Mesodermal cell (in vitro differentiated cells): ENCODE measurements around the gene MTRFR.
A peak's percentile ranks its signal among the peaks of the same experiment; 100 is the strongest.
"Not testable (repeated sequence)": the region's sequence is repeated elsewhere in the genome, so short reads cannot be mapped to it uniquely, and the experiment has no call there.

Source experiments
- H3K27ac ChIP-seq: 2 replicates; pipeline ENCODE4 v1.7.0; 2013; ENCODE audit warnings: mild to moderate bottlenecking, low read depth, low read length, moderate library complexity; ENCODE audit not compliant: severe bottlenecking
- H3K36me3 ChIP-seq: 2 replicates; pipeline ENCODE4 v1.7.1; 2013; ENCODE audit warnings: mild to moderate bottlenecking, low read length, moderate library complexity; ENCODE audit not compliant: control insufficient read depth, insufficient read depth
- H3K4me1 ChIP-seq: one replicate; pipeline ENCODE4 v1.7.1; 2013; ENCODE audit warnings: mild to moderate bottlenecking, low read length; ENCODE audit not compliant: insufficient read depth, control insufficient read depth, poor library complexity, severe bottlenecking
- H3K4me3 ChIP-seq: 2 replicates; pipeline ENCODE4 v1.7.0; 2013; ENCODE audit warnings: low read length, control low read depth, mild to moderate bottlenecking; ENCODE audit not compliant: insufficient read depth, poor library complexity, severe bottlenecking; ENCODE audit errors: extremely low read depth
- H3K9me3 ChIP-seq: 2 replicates; pipeline ENCODE4 v1.7.1; 2013; ENCODE audit warnings: mild to moderate bottlenecking, low read length, moderate library complexity; ENCODE audit not compliant: control insufficient read depth
- WGBS, 2 experiments: methylation state at CpG; one replicate each; pipeline ENCODE4 v1.1.5; 2013; ENCODE audit warnings: missing lambda C conversion rate in 2 of 2; ENCODE audit not compliant: insufficient coverage in 2 of 2; 5-methylcytosine and 5-hydroxymethylcytosine counted together

Gene MTRFR

DNA sequence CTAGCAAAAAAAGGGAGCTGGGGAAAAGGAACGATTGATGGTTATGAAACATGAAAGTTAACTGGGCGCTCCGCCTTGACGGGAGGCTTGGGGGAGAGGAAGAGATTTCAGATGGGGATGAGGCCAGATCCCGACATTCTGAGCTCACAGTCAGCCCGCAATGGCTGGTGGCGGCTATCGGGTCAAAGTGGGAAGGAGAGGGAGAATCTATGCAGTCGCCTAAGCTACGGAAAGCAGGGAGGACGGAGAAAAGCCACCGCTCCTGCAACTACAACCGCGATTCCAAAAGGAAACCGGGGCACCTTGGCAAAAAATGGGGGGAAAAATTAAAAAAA is 797 bp upstream of the MTRFR start:
- H3K9me3 ChIP-seq: no peaks in the 10 kb centered on the region
- 0% methylated on average over 14 to 15 of the region's 15 CpGs for WGBS, 2 experiments
- H3K4me1 ChIP-seq: peaks cover 4% of the 10 kb centered on the region
- peak overlapping the region; percentile 84 for H3K4me3 ChIP-seq
- H3K27ac ChIP-seq: peak overlapping the region; percentile 84
- H3K36me3 ChIP-seq: peaks cover 23% of the 10 kb centered on the region

- Histone ChIP-seq H3K27ac (no peak overlapping the region), H3K9me3 (no peaks in the 10 kb centered on the region), H3K4me1 (peaks cover 4% of the 10 kb centered on the region), H3K4me3 (peak overlapping the region; percentile 84), H3K36me3 (peaks cover 16% of the 10 kb centered on the region)
- WGBS, 2 experiments: 12 to 14% methylated on average over 36 to 41 of the region's 42 CpGs
Measured at GRCh38 chr12:123233505-123234308, 471 bp downstream of the MTRFR start.

- H3K4me3 ChIP-seq: no peak overlapping the region
- H3K27ac ChIP-seq: peak overlapping the region; percentile 8
- peaks cover 36% of the 10 kb centered on the region for H3K36me3 ChIP-seq
- 21 to 49% methylated on average over 2 to 4 of the region's 6 CpGs for WGBS, 2 experiments
- H3K4me1 ChIP-seq: no peaks in the 10 kb centered on the region
- no peaks in the 10 kb centered on the region for H3K9me3 ChIP-seq
Measured at GRCh38 chr12:123237646-123238329, 4.6 kb downstream of the MTRFR start.

DNA sequence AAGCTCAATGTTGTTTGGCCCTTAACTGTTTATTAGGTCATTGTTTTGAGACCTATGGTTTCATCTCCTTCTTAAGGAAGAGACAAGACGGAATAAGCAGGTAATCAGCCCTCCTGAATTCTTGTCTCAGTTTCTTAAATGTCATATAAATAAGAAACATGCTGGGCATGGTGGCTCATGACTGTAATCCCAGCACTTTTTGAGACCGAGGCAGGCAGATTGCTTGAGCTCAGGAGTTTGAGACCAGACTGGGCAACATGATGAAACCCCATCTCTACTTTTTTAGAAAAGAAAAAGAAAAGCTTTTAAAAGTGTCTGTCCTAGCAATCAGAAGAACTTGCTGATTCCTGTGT is 5.1 kb downstream of the MTRFR start:
- H3K36me3 ChIP-seq: peaks cover 40% of the 10 kb centered on the region
- WGBS, 2 experiments: 88% methylated on average over 1 of the region's 2 CpGs; no CpG with 5 or more reads in 1 of the 2 experiments
- no peaks in the 10 kb centered on the region for H3K4me1 ChIP-seq
- H3K9me3 ChIP-seq: no peaks in the 10 kb centered on the region
- H3K27ac ChIP-seq: no peak overlapping the region
- no peak overlapping the region for H3K4me3 ChIP-seq

GRCh38 chr12:123238961-123239360 is 5.7 kb downstream of the MTRFR start:
- no peak overlapping the region for H3K4me3 ChIP-seq
- H3K27ac ChIP-seq: no peak overlapping the region
- no peaks in the 10 kb centered on the region for H3K9me3 ChIP-seq
- H3K36me3 ChIP-seq: peaks cover 40% of the 10 kb centered on the region
- H3K4me1 ChIP-seq: no peaks in the 10 kb centered on the region
- 92 to 95% methylated on average over 2 to 4 of the region's 6 CpGs for WGBS, 2 experiments

GRCh38 chr12:123242116-123242904 is 9.1 kb downstream of the MTRFR start:
- 78 to 80% methylated on average over 5 to 10 of the region's 11 CpGs for WGBS, 2 experiments
- Histone ChIP-seq H3K4me3 (no peak overlapping the region), H3K9me3 (no peaks in the 10 kb centered on the region), H3K36me3 (peaks cover 37% of the 10 kb centered on the region), H3K4me1 (no peaks in the 10 kb centered on the region), H3K27ac (peak overlapping the region; percentile 36)

DNA sequence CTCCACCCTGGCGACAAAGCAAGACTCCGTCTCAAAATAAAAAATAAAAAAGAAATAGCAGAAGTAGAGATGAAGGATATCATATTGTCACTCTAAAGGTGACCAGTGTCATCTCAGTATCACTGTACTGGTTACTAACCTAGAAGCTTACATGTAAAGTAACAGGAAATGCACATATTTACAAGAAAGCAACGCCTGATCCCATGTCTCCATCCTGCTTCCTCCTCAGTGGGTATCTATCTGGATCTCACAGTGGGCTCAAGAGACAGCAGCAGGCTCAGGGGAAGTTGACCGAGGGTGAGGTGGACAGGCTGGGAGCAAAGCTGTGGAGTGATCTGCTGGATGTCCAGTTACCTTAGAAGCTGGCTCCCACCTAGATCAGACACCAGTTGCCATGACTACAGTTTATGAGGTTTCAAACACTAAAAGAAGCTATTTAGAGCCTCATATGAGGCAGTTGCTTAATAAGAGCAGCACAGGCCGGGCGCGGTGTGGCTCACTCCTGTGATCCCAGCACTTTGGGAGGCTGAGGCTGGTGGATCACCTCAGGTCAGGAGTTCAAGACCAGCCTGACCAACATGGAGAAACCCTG is 10.5 kb downstream of the MTRFR start:
- H3K9me3 ChIP-seq: peaks cover 4% of the 10 kb centered on the region
- H3K4me3 ChIP-seq: no peak overlapping the region
- H3K36me3 ChIP-seq: peaks cover 42% of the 10 kb centered on the region
- no peak overlapping the region for H3K27ac ChIP-seq
- no peaks in the 10 kb centered on the region for H3K4me1 ChIP-seq
- 97 to 100% methylated on average over 3 to 5 of the region's 7 CpGs for WGBS, 2 experiments

- WGBS, 2 experiments: 100% methylated on average over 1 of the region's 3 CpGs
- no peak overlapping the region for H3K27ac ChIP-seq
- no peak overlapping the region for H3K4me3 ChIP-seq
- H3K9me3 ChIP-seq: peaks cover 7% of the 10 kb centered on the region
- H3K4me1 ChIP-seq: no peaks in the 10 kb centered on the region
- H3K36me3 ChIP-seq: peaks cover 45% of the 10 kb centered on the region
Measured at GRCh38 chr12:123245678-123246077, 12.4 kb downstream of the MTRFR start.

DNA sequence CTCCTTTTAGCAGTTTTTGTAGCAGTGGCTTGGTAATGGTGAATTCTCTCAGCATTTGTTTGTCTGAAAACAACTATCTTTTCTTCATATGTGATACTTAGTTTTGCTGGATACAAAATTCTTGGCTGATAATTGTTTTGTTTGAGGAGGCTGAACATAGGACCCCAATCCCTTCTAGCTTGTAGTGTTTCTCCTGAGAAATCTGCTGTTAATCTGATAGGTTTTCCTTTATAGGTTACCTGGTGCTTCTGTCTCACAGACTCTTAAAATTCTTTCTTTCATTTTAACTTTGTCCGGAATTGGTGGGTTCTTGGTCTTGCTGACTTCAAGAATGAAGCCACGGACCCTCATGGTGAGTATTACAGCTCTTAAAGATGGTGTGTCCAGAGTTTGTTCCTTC is 14.9 kb downstream of the MTRFR start:
- not testable (repeated sequence) for H3K4me3 ChIP-seq, H3K9me3 ChIP-seq, H3K27ac ChIP-seq, H3K4me1 ChIP-seq
- 83% methylated on average over 2 of the region's 2 CpGs; no CpG with 5 or more reads in 1 of the 2 experiments for WGBS, 2 experiments
- H3K36me3 ChIP-seq: peaks cover 52% of the 10 kb centered on the region

DNA sequence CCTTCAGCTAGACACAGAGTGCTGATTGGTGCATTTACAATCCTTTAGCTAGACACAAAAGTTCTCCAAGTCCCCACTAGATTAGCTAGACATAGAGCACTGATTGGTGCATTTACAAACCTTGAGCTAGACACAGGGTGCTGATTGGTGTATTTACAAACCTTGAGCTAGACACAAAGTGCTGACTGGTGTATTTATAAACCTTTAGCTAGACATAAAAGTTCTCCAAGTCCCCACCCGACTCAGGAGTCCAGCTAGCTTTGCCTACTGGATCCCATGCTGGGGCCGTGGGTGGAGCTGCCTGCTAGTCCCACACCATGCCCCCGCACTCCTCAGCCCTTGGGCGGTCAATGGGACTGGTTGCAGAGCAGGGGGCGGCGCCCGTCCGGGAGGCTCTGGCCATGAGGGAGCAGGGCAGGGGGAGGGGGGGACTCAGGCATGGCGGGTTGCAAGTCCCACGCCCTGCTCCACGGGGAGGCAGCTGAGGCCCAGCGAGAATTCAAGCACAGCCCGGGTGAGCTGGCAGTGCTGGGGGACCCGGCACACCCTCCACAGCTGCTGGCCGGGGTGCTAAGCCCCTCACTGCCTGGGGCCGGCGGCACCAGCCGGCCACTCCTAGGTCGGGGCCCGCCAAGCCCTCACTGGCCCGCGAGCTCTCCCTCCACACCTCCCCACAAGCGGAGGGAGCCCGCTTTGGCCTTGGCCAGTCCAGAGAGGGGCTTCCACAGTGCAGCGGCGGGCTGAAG is 15.9 kb downstream of the MTRFR start:
- H3K4me3 ChIP-seq, H3K4me1 ChIP-seq, H3K9me3 ChIP-seq, H3K27ac ChIP-seq: not testable (repeated sequence)
- 88 to 92% methylated on average over 16 to 24 of the region's 26 CpGs for WGBS, 2 experiments
- H3K36me3 ChIP-seq: peaks cover 62% of the 10 kb centered on the region
